ENCODE data around the gene UBA3. TPM values are rescaled to one million over a fixed set of nuclear protein-coding genes. Genes with fewer than 3 reads are reported as not detected.

The UBA3 gene
- total RNA-seq, 4 donors from 2014 or later, result 39.5 to 72.3 (median 46.1) TPM

DNA sequence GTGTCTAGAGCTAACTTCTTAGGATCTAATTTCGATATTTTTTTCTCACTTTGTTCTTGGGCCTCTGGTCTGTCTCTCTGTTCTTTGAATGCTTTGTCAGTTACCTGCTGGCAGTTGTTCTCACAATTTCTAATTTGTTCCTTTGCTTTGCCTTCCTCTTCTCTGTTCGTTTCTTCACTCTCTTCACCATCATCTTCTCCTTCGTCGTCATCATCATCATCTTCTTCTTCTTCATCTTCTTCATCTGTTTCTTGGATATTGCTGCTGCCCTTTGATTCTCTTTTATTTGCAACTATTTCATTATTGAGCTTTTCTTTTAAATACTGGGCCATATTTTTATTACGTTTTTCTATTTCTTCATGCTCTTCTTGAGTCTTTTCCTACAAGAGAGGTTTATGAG lies 39.5 kb upstream of the UBA3 start:
- Histone ChIP-seq H3K4me1 (peaks cover 0 to 26% (median 19%) of the 10 kb centered on the region in 4 donors), H3K4me3 (no peak overlapping the region), H3K9me3 (no peaks in the 10 kb centered on the region), H3K27ac (replicated peaks in 1 of 4) (no peak overlapping the region), H3K27me3 (no peaks in the 10 kb centered on the region), H3K36me3 (no peaks in the 10 kb centered on the region)
- 95% methylated on average over 5 of the region's 5 CpGs for WGBS
- intact Hi-C loops (cut with DNase I), result loop anchor here (5.0 kb wide), 1 partner anchor 188 kb away; no protein-coding TSS in a partner anchor
- no peak for DNase-seq (ENCODE audit: extremely low spot score)
- TF ChIP-seq, protein P1, sequence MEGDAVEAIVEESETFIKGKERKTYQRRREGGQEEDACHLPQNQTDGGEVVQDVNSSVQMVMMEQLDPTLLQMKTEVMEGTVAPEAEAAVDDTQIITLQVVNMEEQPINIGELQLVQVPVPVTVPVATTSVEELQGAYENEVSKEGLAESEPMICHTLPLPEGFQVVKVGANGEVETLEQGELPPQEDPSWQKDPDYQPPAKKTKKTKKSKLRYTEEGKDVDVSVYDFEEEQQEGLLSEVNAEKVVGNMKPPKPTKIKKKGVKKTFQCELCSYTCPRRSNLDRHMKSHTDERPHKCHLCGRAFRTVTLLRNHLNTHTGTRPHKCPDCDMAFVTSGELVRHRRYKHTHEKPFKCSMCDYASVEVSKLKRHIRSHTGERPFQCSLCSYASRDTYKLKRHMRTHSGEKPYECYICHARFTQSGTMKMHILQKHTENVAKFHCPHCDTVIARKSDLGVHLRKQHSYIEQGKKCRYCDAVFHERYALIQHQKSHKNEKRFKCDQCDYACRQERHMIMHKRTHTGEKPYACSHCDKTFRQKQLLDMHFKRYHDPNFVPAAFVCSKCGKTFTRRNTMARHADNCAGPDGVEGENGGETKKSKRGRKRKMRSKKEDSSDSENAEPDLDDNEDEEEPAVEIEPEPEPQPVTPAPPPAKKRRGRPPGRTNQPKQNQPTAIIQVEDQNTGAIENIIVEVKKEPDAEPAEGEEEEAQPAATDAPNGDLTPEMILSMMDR (IDR thresholded peaks at IDR 0.05), result no peak
- TF ChIP-seq POLR2A (IDR thresholded peaks at IDR 0.05; ENCODE audit: low read depth) (no peak), POLR2AphosphoS5 (IDR thresholded peaks at IDR 0.05) (no peak), EP300 (IDR thresholded peaks at IDR 0.05) (no peak)

DNA sequence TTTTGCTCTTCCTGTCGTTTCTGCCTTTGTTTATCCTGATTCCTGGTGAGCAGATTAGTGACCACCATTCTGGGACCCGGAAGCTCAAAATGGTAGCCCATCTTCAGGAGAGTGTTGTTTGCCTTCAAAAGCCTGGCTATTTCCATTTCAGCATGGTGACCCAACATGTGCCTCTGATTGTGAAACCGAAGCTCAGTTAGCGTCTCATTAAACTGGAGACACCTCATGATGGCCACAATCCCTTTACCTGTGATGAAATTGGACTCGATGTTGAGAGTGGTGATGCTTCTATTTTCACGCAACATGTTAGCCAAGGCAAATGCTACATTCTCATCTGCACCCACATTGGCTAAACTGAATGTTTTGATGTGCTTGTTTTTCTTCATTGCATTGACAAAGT lies 39.0 kb upstream of the UBA3 start:
- intact Hi-C loops (cut with DNase I), result no loop called here
- Histone ChIP-seq H3K27ac (replicated peaks in 1 of 4) (no peak overlapping the region), H3K27me3 (no peaks in the 10 kb centered on the region), H3K9me3 (no peaks in the 10 kb centered on the region), H3K4me1 (peaks cover 0 to 26% (median 19%) of the 10 kb centered on the region in 4 donors), H3K4me3 (no peak overlapping the region), H3K36me3 (no peaks in the 10 kb centered on the region)
- TF ChIP-seq POLR2AphosphoS5 (IDR thresholded peaks at IDR 0.05) (no peak), EP300 (IDR thresholded peaks at IDR 0.05) (no peak), POLR2A (IDR thresholded peaks at IDR 0.05; ENCODE audit: low read depth) (no peak)
- TF ChIP-seq, protein P1 (IDR thresholded peaks at IDR 0.05), result no peak
- DNase-seq (ENCODE audit: extremely low spot score), result no peak
- 94% methylated on average over 6 of the region's 6 CpGs for WGBS

- Histone ChIP-seq H3K27ac (replicated peaks in 1 of 4) (no peak overlapping the region), H3K36me3 (no peaks in the 10 kb centered on the region), H3K9me3 (no peaks in the 10 kb centered on the region), H3K27me3 (no peaks in the 10 kb centered on the region), H3K4me1 (peaks cover 0 to 26% (median 21%) of the 10 kb centered on the region in 4 donors), H3K4me3 (no peak overlapping the region)
- TF ChIP-seq, protein P1 (IDR thresholded peaks at IDR 0.05), result no peak
- no peak for TF ChIP-seq POLR2AphosphoS5 (IDR thresholded peaks at IDR 0.05)
- TF ChIP-seq POLR2A (IDR thresholded peaks at IDR 0.05; ENCODE audit: low read depth), result no peak
- TF ChIP-seq EP300 (IDR thresholded peaks at IDR 0.05), result no peak
- no peak for DNase-seq (ENCODE audit: extremely low spot score)
- 97% methylated on average over 11 of the region's 12 CpGs for WGBS
- intact Hi-C loops (cut with DNase I), result no loop called here
Measured at GRCh38 chr3:69118555-69118954, 38.4 kb upstream of the UBA3 start.

- Histone ChIP-seq H3K4me3 (no peak overlapping the region), H3K9me3 (no peaks in the 10 kb centered on the region), H3K27me3 (no peaks in the 10 kb centered on the region), H3K36me3 (peaks cover 0 to 3% (median 0%) of the 10 kb centered on the region in 4 donors), H3K27ac (replicated peaks in 1 of 4) (no peak overlapping the region), H3K4me1 (peaks cover 0 to 14% (median 12%) of the 10 kb centered on the region in 4 donors)
- TF ChIP-seq EP300 (IDR thresholded peaks at IDR 0.05) (no peak), POLR2AphosphoS5 (IDR thresholded peaks at IDR 0.05) (no peak), POLR2A (IDR thresholded peaks at IDR 0.05; ENCODE audit: low read depth) (no peak)
- TF ChIP-seq, protein P1 (IDR thresholded peaks at IDR 0.05), result no peak
- 79% methylated on average over 3 of the region's 3 CpGs for WGBS
- intact Hi-C loops (cut with DNase I), result no loop called here
- no peak for DNase-seq (ENCODE audit: extremely low spot score)
Measured at GRCh38 chr3:69116897-69117296, 36.7 kb upstream of the UBA3 start.

DNA sequence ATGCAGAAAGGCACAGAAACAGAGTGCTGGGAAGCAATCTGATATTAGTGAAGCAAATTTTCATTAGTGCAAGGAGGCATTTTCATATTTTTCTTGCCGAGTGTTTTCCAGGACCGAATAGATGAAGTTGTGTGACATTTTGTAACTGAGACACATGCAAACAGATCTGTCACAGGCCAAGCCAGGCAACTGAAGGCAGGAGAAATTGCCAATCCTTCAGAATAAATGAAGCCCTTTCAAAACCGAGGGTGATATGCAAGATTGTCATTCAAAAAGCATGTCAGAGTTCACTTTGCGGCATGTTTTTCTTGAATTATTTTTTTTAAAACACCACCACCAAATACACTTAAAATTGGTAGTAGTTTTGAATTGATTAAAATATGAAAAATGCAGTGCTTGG lies 36.0 kb upstream of the UBA3 start:
- no peak overlapping the region for H3K4me3 ChIP-seq
- peaks cover 0 to 3% (median 0%) of the 10 kb centered on the region in 4 donors for H3K36me3 ChIP-seq
- no peaks in the 10 kb centered on the region for H3K27me3 ChIP-seq
- intact Hi-C loops (cut with DNase I), result no loop called here
- 92% methylated on average over 4 of the region's 4 CpGs for WGBS
- peaks cover 0 to 7% (median 4%) of the 10 kb centered on the region in 4 donors for H3K4me1 ChIP-seq
- DNase-seq (ENCODE audit: extremely low spot score), result no peak
- no peak overlapping the region for H3K27ac ChIP-seq (replicated peaks in 1 of 4)
- H3K9me3 ChIP-seq, result no peaks in the 10 kb centered on the region
- no peak for TF ChIP-seq POLR2AphosphoS5 (IDR thresholded peaks at IDR 0.05)
- no peak for TF ChIP-seq POLR2A (IDR thresholded peaks at IDR 0.05; ENCODE audit: low read depth)
- no peak for TF ChIP-seq EP300 (IDR thresholded peaks at IDR 0.05)
- TF ChIP-seq, protein P1 (IDR thresholded peaks at IDR 0.05), result no peak
